ENCODE measurements around the gene LRSAM1.

- TF ChIP-seq CTCF (IDR thresholded peaks at IDR 0.05; ENCODE audit: low read depth, low read length) (no peak), EZH2phosphoT487 (IDR thresholded peaks at IDR 0.05; ENCODE audit: low read depth) (no peak)
Measured at GRCh38 chr9:127506117-127506813, 55.0 kb downstream of the LRSAM1 start.
